Esophagus squamous epithelium (tissue), 4 donors: ENCODE measurements around the gene VAT1L.

Source experiments
- CTCF ChIP-seq, 6 experiments: fragments of 450-650 bp in 4 of 6; fragments of 200-600 bp in 2 of 6; sonication (generic) in 2 of 6; IDR thresholded peaks; one replicate each; pipeline ENCODE4 v1.5.1; 2016 to 2019; ENCODE audit warnings: antibody characterized with exemption in 6 of 6, mild to moderate bottlenecking in 4 of 6, moderate library complexity in 4 of 6
- POLR2A ChIP-seq, 4 donors: fragments of 450-650 bp; IDR thresholded peaks; one replicate each; pipeline ENCODE4 v1.6.1; 2017; ENCODE audit warnings: antibody characterized with exemption in 4 of 4, mild to moderate bottlenecking in 4 of 4, moderate library complexity in 3 of 4

- TF ChIP-seq CTCF (IDR thresholded peaks at IDR 0.05) = no peak
- no peak for TF ChIP-seq POLR2A (IDR thresholded peaks at IDR 0.05)
Measured at GRCh38 chr16:77777745-77778144, 10.6 kb upstream of the VAT1L start.
